HepG2 (cell line): ENCODE measurements around the gene SWSAP1. TPM values are rescaled to one million over a fixed set of nuclear protein-coding genes. Genes with fewer than 3 reads are reported as not detected.

Experiments used
- ATAD3A ChIP-seq: sonication (generic); formaldehyde crosslinking; IDR thresholded peaks from 2 replicates; pipeline ENCODE4 v1.4.0; 2020; ENCODE audit warnings: missing genetic modification reagents
- CREM ChIP-seq, 2 experiments: sonication (generic) in 1 of 2; formaldehyde crosslinking in 1 of 2; IDR thresholded peaks; 2 replicates each; pipeline versions ENCODE4 v1.4.0 to v1.6.1; 2016 to 2020; ENCODE audit warnings: antibody characterized with exemption in 1 of 2, mild to moderate bottlenecking in 1 of 2, missing genetic modification reagents in 1 of 2
- FOSL1 ChIP-seq: sonication (generic); formaldehyde crosslinking; IDR thresholded peaks from 2 replicates; pipeline ENCODE4 v1.9.0; 2021; ENCODE audit warnings: missing genetic modification reagents, borderline replicate concordance
- FOXA1 ChIP-seq, 2 experiments: fragments of 450-650 bp in 1 of 2; sonication (generic) in 1 of 2; formaldehyde crosslinking in 1 of 2; IDR thresholded peaks; 2 replicates each; pipeline versions ENCODE4 v1.4.0 to v1.6.1; 2016 to 2020; ENCODE audit warnings: missing genetic modification reagents in 1 of 2
- GTF3A ChIP-seq: sonication (generic); formaldehyde crosslinking; conservative IDR thresholded peaks from 2 replicates; pipeline ENCODE4 v1.4.0; 2020; ENCODE audit warnings: mild to moderate bottlenecking, missing genetic modification reagents
- HNF4A ChIP-seq: sonication (generic); formaldehyde crosslinking; IDR thresholded peaks from 2 replicates; pipeline ENCODE4 v1.4.0; 2020; ENCODE audit warnings: missing genetic modification reagents
- HOXA5 ChIP-seq: sonication (generic); formaldehyde crosslinking; IDR thresholded peaks from 2 replicates; pipeline ENCODE4 v1.4.0; 2020; ENCODE audit warnings: missing genetic modification reagents
- KDM5A ChIP-seq: fragments of 200-600 bp; sonication (generic); IDR thresholded peaks from 2 replicates; pipeline ENCODE4 v1.7.0; 2018; ENCODE audit warnings: antibody characterized with exemption, mild to moderate bottlenecking, low read length, borderline replicate concordance
- LRRFIP1 ChIP-seq: sonication (generic); formaldehyde crosslinking; conservative IDR thresholded peaks from 2 replicates; pipeline ENCODE4 v1.4.0; 2020; ENCODE audit warnings: missing genetic modification reagents
- MYNN ChIP-seq: sonication (generic); formaldehyde crosslinking; IDR thresholded peaks from 2 replicates; pipeline ENCODE4 v1.4.0; 2020; ENCODE audit warnings: mild to moderate bottlenecking, low read depth, missing genetic modification reagents
- PBX2 ChIP-seq: IDR thresholded peaks from 2 replicates; pipeline ENCODE4 v1.6.1; 2016; ENCODE audit warnings: control low read depth
- SIX4 ChIP-seq: sonication (generic); formaldehyde crosslinking; IDR thresholded peaks from 2 replicates; pipeline ENCODE4 v1.4.0; 2020; ENCODE audit warnings: missing genetic modification reagents
- ZBTB33 ChIP-seq: sonication (generic); formaldehyde crosslinking; IDR thresholded peaks from 2 replicates; pipeline ENCODE4 v1.4.0; 2020; ENCODE audit warnings: missing genetic modification reagents
- ZC3H13 ChIP-seq: sonication (generic); formaldehyde crosslinking; IDR thresholded peaks from 2 replicates; pipeline ENCODE4 v1.8.1; 2023; ENCODE audit warnings: mild to moderate bottlenecking, missing genetic modification reagents, moderate library complexity
- ZNF256 ChIP-seq: sonication (generic); formaldehyde crosslinking; conservative IDR thresholded peaks from 2 replicates; pipeline ENCODE4 v1.4.0; 2020; ENCODE audit warnings: missing genetic modification reagents
- ZNF263 ChIP-seq: sonication (generic); formaldehyde crosslinking; IDR thresholded peaks from 2 replicates; pipeline ENCODE4 v1.4.0; 2020; ENCODE audit warnings: missing genetic modification reagents
- ZNF546 ChIP-seq: sonication (generic); formaldehyde crosslinking; conservative IDR thresholded peaks from 2 replicates; pipeline ENCODE4 v1.8.1; 2023; ENCODE audit warnings: mild to moderate bottlenecking, missing genetic modification reagents
- ZNF598 ChIP-seq: sonication (generic); formaldehyde crosslinking; IDR thresholded peaks from 2 replicates; pipeline ENCODE4 v1.5.1; 2020; ENCODE audit warnings: mild to moderate bottlenecking, missing genetic modification reagents, borderline replicate concordance
- ZNF781 ChIP-seq: sonication (generic); formaldehyde crosslinking; IDR thresholded peaks from 2 replicates; pipeline ENCODE4 v1.5.1; 2020; ENCODE audit warnings: borderline replicate concordance, mild to moderate bottlenecking, missing genetic modification reagents; ENCODE audit errors: not compliant biosample characterization
- ZSCAN25 ChIP-seq: sonication (generic); formaldehyde crosslinking; IDR thresholded peaks from 2 replicates; pipeline ENCODE4 v1.8.0; 2022; ENCODE audit warnings: mild to moderate bottlenecking, missing genetic modification reagents
- ZZZ3 ChIP-seq: sonication (generic); formaldehyde crosslinking; IDR thresholded peaks from 2 replicates; pipeline ENCODE4 v1.4.0; 2020; ENCODE audit warnings: missing genetic modification reagents, mild to moderate bottlenecking, borderline replicate concordance
- polyA plus RNA-seq, 8 experiments: library from polyadenylated mRNA; depleted of rRNA in 3 of 8; stranded (reverse) in 7 of 8; unstranded in 1 of 8; fragments of >200 nt; fragmentation: Illumina TruSeq in 4 of 8; extraction: Trizol in 4 of 8; gene quantifications; 2 replicates each; pipeline versions ENCODE4 v1.2.1 to v1.2.3, GENCODE V29; 2011 to 2016; ENCODE audit warnings: low read depth in 4 of 8, missing spikeins in 1 of 8, mixed read lengths in 1 of 8; ENCODE audit not compliant: insufficient read depth in 1 of 8
- total RNA-seq, 5 experiments: library from RNA; depleted of rRNA; stranded (reverse); fragments of >200 nt; fragmentation: Illumina TruSeq; extraction: Trizol; gene quantifications; 2 replicates each; pipeline ENCODE4 v1.2.3, GENCODE V29; 2016; ENCODE audit warnings: low read depth in 1 of 5
- TF ChIP-seq, protein P1 (sequence below): sonication (generic); formaldehyde crosslinking; IDR thresholded peaks from 2 replicates; pipeline ENCODE4 v1.8.0; 2022; ENCODE audit warnings: mild to moderate bottlenecking, missing genetic modification reagents

SWSAP1 gene
- total and polyA plus RNA-seq, 2 of the 13 experiments (the other 11 are each of a cell fraction or from before 2014, with no cell fraction given) = 2.7 to 3.3 TPM

DNA sequence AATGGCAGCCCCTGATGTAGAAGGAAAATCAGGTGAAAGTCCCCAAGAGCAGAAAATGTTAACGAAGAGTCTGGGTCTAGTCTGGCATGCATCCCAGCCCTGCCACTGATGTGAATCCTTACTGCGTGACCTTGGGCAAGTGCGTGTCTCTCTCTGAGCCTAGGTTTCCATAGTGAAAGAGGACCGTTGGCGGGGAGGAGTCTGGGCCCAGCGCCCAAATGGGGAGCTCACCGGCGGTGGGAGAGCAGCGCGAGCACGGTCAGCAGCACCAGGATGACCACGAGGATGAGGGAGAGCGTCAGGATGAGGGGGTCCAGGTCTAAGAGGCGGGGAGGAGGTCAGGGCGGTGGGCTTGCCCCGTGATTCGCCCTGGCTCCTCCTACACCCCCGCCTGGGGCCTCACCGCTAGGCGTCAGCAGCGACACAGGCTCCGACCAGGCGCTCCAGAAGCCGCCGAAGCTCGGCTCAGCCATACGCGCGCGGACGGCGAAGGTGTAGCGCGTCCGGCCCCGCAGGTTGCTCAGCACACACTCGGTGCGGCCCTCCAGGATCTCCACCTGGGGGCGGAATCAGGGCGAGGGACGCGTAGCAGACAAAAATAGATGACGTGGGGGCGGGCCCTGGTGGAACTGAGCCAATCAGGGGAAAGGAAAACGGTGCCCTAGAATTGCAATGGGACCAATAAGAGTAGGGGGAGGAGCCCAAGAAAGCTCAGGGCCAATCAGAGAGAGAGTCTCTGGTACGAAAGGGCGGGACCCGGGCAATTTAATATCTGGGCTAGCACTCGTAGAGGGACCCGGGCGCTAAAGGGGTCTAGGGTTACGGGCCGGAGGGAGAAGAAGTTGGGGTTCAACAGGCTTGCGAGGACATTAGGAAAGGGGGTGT lies 6.4 kb downstream of the SWSAP1 start (continued):
- TF ChIP-seq ZNF781 (CRISPR knock-in tag) (no peak), FOXA1 (IDR thresholded peaks at IDR 0.05) (no peak), FOXA1 (CRISPR knock-in tag; IDR thresholded peaks at IDR 0.05) (0 out of 2 replicates have a peak, but pooled peaks have one; percentile 6), ZNF598 (CRISPR knock-in tag) (peak; percentile 82; the same call in 1 of the 2 replicates), ZNF263 (peak; percentile 98), MYNN (CRISPR knock-in tag) (no peak), CREM (IDR thresholded peaks at IDR 0.05) (peak; percentile 78), CREM (CRISPR knock-in tag; IDR thresholded peaks at IDR 0.05) (peak; percentile 43; the same call in 1 of the 2 replicates), ATAD3A (CRISPR knock-in tag) (no peak), ZNF546 (no peak; the same call in 1 of the 2 replicates), HNF4A (no peak), ZSCAN25 (CRISPR knock-in tag) (peak; percentile 72; the same call in 1 of the 2 replicates), HOXA5 (CRISPR knock-in tag) (peak; percentile 43; the same call in 1 of the 2 replicates), ZBTB33 (CRISPR knock-in tag) (peak; percentile 84; the same call in 1 of the 2 replicates), ZNF256 (CRISPR knock-in tag) (0 out of 2 replicates have a peak, but pooled peaks have one; percentile 20), SIX4 (CRISPR knock-in tag) (no peak), FOSL1 (CRISPR knock-in tag) (no peak), LRRFIP1 (CRISPR knock-in tag) (no peak), GTF3A (CRISPR knock-in tag) (no peak), KDM5A (no peak; the same call in 1 of the 2 replicates), ZC3H13 (no peak), PBX2 (CRISPR knock-in tag) (0 out of 2 replicates have a peak, but pooled peaks have one; percentile 33), ZZZ3 (CRISPR knock-in tag) (no peak)
- TF ChIP-seq, protein P1, sequence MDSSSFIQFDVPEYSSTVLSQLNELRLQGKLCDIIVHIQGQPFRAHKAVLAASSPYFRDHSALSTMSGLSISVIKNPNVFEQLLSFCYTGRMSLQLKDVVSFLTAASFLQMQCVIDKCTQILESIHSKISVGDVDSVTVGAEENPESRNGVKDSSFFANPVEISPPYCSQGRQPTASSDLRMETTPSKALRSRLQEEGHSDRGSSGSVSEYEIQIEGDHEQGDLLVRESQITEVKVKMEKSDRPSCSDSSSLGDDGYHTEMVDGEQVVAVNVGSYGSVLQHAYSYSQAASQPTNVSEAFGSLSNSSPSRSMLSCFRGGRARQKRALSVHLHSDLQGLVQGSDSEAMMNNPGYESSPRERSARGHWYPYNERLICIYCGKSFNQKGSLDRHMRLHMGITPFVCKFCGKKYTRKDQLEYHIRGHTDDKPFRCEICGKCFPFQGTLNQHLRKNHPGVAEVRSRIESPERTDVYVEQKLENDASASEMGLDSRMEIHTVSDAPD (CRISPR knock-in tag) = peak; percentile 52
